ENCODE results near the gene RANBP1.

The RANBP1 gene

GRCh38 chr22:20114506-20115475 is 1.1 kb upstream of the RANBP1 start:
- H3K4me3 ChIP-seq (ENCODE audit: low read length): no peak overlapping the region
- DNase-seq (ENCODE audit: low read depth): no peak
- TF ChIP-seq CTCF (conservative IDR thresholded peaks at IDR 0.05; ENCODE audit: low read length): no peak

- TF ChIP-seq CTCF (conservative IDR thresholded peaks at IDR 0.05; ENCODE audit: low read length): no peak
- no peak for DNase-seq (ENCODE audit: low read depth)
- peak overlapping the region; percentile 96 for H3K4me3 ChIP-seq (ENCODE audit: low read length)
These were observed 559 bp downstream of the RANBP1 start for GRCh38 chr22:20116376-20116950.

GRCh38 chr22:20116951-20117632 is 1.2 kb downstream of the RANBP1 start, which contains the start of gene TRMT2A:
Gene TRMT2A, minus strand, starts transcription at chr22:20117226. Its CDS starts 320 bp downstream, at chr22:20116906.
- H3K4me3 ChIP-seq (ENCODE audit: low read length): peak within 1 kb of the TSS; percentile 96
- no peak for TF ChIP-seq CTCF (conservative IDR thresholded peaks at IDR 0.05; ENCODE audit: low read length)
- DNase-seq (ENCODE audit: low read depth): peak; percentile 98

- TF ChIP-seq CTCF (conservative IDR thresholded peaks at IDR 0.05; ENCODE audit: low read length): no peak
- DNase-seq (ENCODE audit: low read depth): peak; percentile 29
- H3K4me3 ChIP-seq (ENCODE audit: low read length): peak overlapping the region; percentile 77
These were observed 1.9 kb downstream of the RANBP1 start for GRCh38 chr22:20117633-20118299.

DNA sequence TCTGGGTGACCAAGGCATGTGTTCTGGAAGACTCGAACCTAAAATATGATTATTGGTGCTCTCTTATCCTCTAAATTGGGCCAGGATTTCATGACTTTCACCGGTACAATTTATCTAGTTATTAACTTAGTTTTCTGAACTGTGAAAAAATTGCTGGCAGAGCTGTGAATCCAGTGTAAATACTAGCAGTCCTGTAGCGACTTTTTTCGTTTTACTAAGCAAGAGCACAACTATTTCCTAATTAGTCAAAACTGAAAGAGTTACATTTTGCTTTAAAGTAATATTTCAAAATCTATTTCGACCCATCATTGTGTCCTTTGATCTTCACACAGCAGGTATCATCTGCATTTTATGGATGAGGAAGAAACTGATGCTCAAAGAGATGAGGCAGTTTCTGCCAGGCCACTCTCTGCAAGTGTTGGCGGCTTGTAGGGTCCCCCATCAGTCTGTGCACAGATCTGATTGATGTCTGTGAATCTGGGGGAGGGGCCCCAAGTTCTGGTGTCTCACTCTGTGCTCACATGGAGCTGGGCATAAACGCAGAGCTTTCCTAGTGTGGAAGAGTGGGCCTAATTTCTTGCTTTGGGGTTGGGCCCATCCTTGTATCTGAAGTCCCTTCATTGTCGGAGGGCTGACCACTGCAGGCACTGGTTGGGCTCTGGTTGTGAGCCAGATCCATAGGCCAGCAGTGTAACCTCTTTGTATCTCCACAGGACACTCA is 2.6 kb downstream of the RANBP1 start:
- no peak for TF ChIP-seq CTCF (conservative IDR thresholded peaks at IDR 0.05; ENCODE audit: low read length)
- H3K4me3 ChIP-seq (ENCODE audit: low read length): peak overlapping the region; percentile 77
- no peak for DNase-seq (ENCODE audit: low read depth)

DNA sequence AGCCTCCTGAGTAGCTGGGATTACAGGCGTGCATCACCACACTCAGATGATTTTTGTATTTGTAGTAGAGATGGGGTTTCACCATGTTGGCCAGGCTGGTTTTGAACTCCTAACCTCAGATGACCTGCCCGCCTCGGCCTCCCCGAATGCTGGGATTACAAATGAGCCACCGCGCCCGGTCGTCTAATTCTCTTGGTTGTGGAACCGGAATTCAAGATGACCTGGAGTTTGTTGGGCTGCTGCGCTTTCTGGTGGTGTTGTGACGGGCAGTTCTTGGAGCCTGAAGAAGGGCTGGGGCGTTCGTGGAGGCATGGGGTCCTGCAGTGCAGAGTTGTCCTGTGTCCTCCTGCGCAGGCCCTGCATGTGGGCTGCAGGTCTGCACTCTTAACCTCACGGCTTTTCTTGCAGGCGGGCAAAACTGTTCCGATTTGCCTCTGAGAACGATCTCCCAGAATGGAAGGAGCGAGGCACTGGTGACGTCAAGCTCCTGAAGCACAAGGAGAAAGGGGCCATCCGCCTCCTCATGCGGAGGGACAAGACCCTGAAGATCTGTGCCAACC is 6.0 kb downstream of the RANBP1 start:
- TF ChIP-seq CTCF (conservative IDR thresholded peaks at IDR 0.05; ENCODE audit: low read length): no peak
- no peak for DNase-seq (ENCODE audit: low read depth)
- H3K4me3 ChIP-seq (ENCODE audit: low read length): no peak overlapping the region
